ENCODE data around the gene HESX1. TPM values are rescaled to one million over a fixed set of nuclear protein-coding genes. Genes with fewer than 3 reads are reported as not detected.

Gene HESX1
- total and polyA plus RNA-seq, 9 of the 15 experiments (the other 6 are each of a cell fraction or from before 2014, with no cell fraction given), result 0.16 to 1.2 (median 0.76) TPM

GRCh38 chr3:57226176-57226575, 26.4 kb upstream of the HESX1 start:
- no peaks in the 10 kb centered on the region for H3K9me1 ChIP-seq (ENCODE audit: control insufficient read depth, insufficient read depth, low read length)
- in situ Hi-C loops (cut with MboI) (no loop called here), intact Hi-C loops (cut with micrococcal nuclease) (loop anchor here (2.0 kb wide), 1 partner anchor 55 kb away; no protein-coding TSS in a partner anchor)
- ChIA-PET CTCF (ENCODE audit: low intra/inter-chr PET ratio) (interaction anchor here (0.7 kb wide), 1 partner anchor 51 kb away, joined by 3 read pairs; no protein-coding TSS in a partner anchor), POLR2A (interaction anchor here (2.0 kb wide), 1 partner anchor 11 kb away, joined by 7 read pairs; no protein-coding TSS in a partner anchor)
- WGBS (ENCODE audit: insufficient coverage, low coverage, missing lambda C conversion rate), result 23% methylated on average over 2 of the region's 2 CpGs
- no peaks in the 10 kb centered on the region for H3K27me3 ChIP-seq (ENCODE audit: control insufficient read depth in 2 of 2, insufficient read depth in 2 of 2, low read length in 2 of 2)
- H3K36me3 ChIP-seq (ENCODE audit: control insufficient read depth, insufficient read depth, low read length), result no peaks in the 10 kb centered on the region
- H3K4me2 ChIP-seq (ENCODE audit: insufficient read depth, low read length), result no peak overlapping the region
- ATAC-seq (no peak), FAIRE-seq (no peak), DNase-seq (ENCODE audit: extremely low read depth in 1 of 4, low spot score in 3 of 4) (no peak)
- BruUV-seq (replicated peaks), result no TSS peak
- no peak overlapping the region for H3K9ac ChIP-seq (ENCODE audit: insufficient read depth in 1 of 2, low read depth in 2 of 2, low read length in 2 of 2)
- H2AFZ ChIP-seq (ENCODE audit: low read depth, low read length), result peak overlapping the region; percentile 47; the same call in 1 of the 2 replicates
- no peaks in the 10 kb centered on the region for H3K9me3 ChIP-seq (replicated peaks; ENCODE audit: control insufficient read depth, insufficient read depth, low read depth, low read length)
- peaks cover 11% of the 10 kb centered on the region; the same call in 1 of the 2 replicates for H4K20me1 ChIP-seq (replicated peaks; ENCODE audit: control insufficient read depth, insufficient read depth, low read length)
- H3K4me3 ChIP-seq, result no peak overlapping the region
- peaks cover 16 to 23% of the 10 kb centered on the region in 2 experiments; a peak in 4 of 5 replicates for H3K4me1 ChIP-seq (replicated peaks in 1 of 2; ENCODE audit: control insufficient read depth in 2 of 2, insufficient read depth in 2 of 2, low read length in 2 of 2)
- peaks cover 8% of the 10 kb centered on the region; the same call in 2 of the 3 replicates for H3K79me2 ChIP-seq (ENCODE audit: control insufficient read depth, insufficient read depth, low read length)
- H3K27ac ChIP-seq (ENCODE audit: extremely low read depth, low read depth, low read length), result no peak overlapping the region; the same call in 2 of the 3 replicates
- TF ChIP-seq, protein P1, sequence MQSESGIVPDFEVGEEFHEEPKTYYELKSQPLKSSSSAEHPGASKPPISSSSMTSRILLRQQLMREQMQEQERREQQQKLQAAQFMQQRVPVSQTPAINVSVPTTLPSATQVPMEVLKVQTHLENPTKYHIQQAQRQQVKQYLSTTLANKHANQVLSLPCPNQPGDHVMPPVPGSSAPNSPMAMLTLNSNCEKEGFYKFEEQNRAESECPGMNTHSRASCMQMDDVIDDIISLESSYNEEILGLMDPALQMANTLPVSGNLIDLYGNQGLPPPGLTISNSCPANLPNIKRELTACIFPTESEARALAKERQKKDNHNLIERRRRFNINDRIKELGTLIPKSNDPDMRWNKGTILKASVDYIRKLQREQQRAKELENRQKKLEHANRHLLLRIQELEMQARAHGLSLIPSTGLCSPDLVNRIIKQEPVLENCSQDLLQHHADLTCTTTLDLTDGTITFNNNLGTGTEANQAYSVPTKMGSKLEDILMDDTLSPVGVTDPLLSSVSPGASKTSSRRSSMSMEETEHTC (IDR thresholded peaks at IDR 0.05), result no peak
- TF ChIP-seq, protein P2, sequence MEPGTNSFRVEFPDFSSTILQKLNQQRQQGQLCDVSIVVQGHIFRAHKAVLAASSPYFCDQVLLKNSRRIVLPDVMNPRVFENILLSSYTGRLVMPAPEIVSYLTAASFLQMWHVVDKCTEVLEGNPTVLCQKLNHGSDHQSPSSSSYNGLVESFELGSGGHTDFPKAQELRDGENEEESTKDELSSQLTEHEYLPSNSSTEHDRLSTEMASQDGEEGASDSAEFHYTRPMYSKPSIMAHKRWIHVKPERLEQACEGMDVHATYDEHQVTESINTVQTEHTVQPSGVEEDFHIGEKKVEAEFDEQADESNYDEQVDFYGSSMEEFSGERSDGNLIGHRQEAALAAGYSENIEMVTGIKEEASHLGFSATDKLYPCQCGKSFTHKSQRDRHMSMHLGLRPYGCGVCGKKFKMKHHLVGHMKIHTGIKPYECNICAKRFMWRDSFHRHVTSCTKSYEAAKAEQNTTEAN (CRISPR knock-in tag; IDR thresholded peaks at IDR 0.05), result no peak
- TF ChIP-seq C11orf30 (IDR thresholded peaks at IDR 0.05; ENCODE audit: low read depth) (no peak), KLF6 (CRISPR knock-in tag; IDR thresholded peaks at IDR 0.05; ENCODE audit: borderline replicate concordance) (no peak), KLF13 (tag; IDR thresholded peaks at IDR 0.05; ENCODE audit: borderline replicate concordance, low read depth) (no peak), LCOR (CRISPR knock-in tag; IDR thresholded peaks at IDR 0.05) (no peak)
- TF ChIP-seq, protein P3, sequence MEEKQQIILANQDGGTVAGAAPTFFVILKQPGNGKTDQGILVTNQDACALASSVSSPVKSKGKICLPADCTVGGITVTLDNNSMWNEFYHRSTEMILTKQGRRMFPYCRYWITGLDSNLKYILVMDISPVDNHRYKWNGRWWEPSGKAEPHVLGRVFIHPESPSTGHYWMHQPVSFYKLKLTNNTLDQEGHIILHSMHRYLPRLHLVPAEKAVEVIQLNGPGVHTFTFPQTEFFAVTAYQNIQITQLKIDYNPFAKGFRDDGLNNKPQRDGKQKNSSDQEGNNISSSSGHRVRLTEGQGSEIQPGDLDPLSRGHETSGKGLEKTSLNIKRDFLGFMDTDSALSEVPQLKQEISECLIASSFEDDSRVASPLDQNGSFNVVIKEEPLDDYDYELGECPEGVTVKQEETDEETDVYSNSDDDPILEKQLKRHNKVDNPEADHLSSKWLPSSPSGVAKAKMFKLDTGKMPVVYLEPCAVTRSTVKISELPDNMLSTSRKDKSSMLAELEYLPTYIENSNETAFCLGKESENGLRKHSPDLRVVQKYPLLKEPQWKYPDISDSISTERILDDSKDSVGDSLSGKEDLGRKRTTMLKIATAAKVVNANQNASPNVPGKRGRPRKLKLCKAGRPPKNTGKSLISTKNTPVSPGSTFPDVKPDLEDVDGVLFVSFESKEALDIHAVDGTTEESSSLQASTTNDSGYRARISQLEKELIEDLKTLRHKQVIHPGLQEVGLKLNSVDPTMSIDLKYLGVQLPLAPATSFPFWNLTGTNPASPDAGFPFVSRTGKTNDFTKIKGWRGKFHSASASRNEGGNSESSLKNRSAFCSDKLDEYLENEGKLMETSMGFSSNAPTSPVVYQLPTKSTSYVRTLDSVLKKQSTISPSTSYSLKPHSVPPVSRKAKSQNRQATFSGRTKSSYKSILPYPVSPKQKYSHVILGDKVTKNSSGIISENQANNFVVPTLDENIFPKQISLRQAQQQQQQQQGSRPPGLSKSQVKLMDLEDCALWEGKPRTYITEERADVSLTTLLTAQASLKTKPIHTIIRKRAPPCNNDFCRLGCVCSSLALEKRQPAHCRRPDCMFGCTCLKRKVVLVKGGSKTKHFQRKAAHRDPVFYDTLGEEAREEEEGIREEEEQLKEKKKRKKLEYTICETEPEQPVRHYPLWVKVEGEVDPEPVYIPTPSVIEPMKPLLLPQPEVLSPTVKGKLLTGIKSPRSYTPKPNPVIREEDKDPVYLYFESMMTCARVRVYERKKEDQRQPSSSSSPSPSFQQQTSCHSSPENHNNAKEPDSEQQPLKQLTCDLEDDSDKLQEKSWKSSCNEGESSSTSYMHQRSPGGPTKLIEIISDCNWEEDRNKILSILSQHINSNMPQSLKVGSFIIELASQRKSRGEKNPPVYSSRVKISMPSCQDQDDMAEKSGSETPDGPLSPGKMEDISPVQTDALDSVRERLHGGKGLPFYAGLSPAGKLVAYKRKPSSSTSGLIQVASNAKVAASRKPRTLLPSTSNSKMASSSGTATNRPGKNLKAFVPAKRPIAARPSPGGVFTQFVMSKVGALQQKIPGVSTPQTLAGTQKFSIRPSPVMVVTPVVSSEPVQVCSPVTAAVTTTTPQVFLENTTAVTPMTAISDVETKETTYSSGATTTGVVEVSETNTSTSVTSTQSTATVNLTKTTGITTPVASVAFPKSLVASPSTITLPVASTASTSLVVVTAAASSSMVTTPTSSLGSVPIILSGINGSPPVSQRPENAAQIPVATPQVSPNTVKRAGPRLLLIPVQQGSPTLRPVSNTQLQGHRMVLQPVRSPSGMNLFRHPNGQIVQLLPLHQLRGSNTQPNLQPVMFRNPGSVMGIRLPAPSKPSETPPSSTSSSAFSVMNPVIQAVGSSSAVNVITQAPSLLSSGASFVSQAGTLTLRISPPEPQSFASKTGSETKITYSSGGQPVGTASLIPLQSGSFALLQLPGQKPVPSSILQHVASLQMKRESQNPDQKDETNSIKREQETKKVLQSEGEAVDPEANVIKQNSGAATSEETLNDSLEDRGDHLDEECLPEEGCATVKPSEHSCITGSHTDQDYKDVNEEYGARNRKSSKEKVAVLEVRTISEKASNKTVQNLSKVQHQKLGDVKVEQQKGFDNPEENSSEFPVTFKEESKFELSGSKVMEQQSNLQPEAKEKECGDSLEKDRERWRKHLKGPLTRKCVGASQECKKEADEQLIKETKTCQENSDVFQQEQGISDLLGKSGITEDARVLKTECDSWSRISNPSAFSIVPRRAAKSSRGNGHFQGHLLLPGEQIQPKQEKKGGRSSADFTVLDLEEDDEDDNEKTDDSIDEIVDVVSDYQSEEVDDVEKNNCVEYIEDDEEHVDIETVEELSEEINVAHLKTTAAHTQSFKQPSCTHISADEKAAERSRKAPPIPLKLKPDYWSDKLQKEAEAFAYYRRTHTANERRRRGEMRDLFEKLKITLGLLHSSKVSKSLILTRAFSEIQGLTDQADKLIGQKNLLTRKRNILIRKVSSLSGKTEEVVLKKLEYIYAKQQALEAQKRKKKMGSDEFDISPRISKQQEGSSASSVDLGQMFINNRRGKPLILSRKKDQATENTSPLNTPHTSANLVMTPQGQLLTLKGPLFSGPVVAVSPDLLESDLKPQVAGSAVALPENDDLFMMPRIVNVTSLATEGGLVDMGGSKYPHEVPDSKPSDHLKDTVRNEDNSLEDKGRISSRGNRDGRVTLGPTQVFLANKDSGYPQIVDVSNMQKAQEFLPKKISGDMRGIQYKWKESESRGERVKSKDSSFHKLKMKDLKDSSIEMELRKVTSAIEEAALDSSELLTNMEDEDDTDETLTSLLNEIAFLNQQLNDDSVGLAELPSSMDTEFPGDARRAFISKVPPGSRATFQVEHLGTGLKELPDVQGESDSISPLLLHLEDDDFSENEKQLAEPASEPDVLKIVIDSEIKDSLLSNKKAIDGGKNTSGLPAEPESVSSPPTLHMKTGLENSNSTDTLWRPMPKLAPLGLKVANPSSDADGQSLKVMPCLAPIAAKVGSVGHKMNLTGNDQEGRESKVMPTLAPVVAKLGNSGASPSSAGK (IDR thresholded peaks at IDR 0.05), result no peak
